Loucy (cell line): ENCODE data around the gene CACNA1I.

Experiments used
- EZH2phosphoT487 ChIP-seq: fragments of 200-600 bp; IDR thresholded peaks from 2 replicates; pipeline ENCODE4 v1.6.1; 2018; ENCODE audit warnings: antibody characterized with exemption, mild to moderate bottlenecking, moderate library complexity, borderline replicate concordance
- TF ChIP-seq, protein P1 (sequence below): fragments of 200-600 bp; sonication (generic); conservative IDR thresholded peaks from 2 replicates; pipeline ENCODE4 v1.5.1; 2014; ENCODE audit warnings: mild to moderate bottlenecking, antibody characterized with exemption, low read length

DNA sequence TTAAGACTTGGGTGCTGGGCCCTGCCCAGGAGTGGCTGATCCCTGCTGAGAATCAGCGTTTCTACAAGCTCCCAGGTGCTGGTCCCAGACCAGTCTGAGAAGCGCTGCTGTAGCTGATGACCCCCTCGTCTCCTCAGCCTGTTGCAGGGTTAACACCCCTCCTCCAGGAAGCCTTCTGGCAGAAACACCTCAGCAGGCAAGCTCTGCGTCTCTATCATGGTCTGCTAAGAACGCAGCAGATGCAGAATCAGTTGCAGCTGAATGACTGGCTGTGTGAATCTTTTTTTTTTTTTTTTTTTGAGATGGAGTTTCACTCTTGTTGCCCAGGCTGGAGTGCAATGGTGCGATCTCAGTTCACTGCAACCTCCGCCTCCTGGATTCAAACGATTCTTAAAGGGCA, 132.5 kb downstream of the CACNA1I start:
- TF ChIP-seq, protein P1, sequence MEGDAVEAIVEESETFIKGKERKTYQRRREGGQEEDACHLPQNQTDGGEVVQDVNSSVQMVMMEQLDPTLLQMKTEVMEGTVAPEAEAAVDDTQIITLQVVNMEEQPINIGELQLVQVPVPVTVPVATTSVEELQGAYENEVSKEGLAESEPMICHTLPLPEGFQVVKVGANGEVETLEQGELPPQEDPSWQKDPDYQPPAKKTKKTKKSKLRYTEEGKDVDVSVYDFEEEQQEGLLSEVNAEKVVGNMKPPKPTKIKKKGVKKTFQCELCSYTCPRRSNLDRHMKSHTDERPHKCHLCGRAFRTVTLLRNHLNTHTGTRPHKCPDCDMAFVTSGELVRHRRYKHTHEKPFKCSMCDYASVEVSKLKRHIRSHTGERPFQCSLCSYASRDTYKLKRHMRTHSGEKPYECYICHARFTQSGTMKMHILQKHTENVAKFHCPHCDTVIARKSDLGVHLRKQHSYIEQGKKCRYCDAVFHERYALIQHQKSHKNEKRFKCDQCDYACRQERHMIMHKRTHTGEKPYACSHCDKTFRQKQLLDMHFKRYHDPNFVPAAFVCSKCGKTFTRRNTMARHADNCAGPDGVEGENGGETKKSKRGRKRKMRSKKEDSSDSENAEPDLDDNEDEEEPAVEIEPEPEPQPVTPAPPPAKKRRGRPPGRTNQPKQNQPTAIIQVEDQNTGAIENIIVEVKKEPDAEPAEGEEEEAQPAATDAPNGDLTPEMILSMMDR: no peak
- no peak for TF ChIP-seq EZH2phosphoT487
